Bronchial epithelial cell (primary cell): ENCODE results near the gene SEC24A. TPM values are rescaled to one million over a fixed set of nuclear protein-coding genes. Genes with fewer than 3 reads are reported as not detected.
"Not testable (repeated sequence)": the region's sequence is repeated elsewhere in the genome, so short reads cannot be mapped to it uniquely, and the experiment has no call there.

ENCODE experiments used
- DNase-seq: peaks from one replicate; pipeline ENCODE4 v3.0.0-alpha.2; 2010; ENCODE audit warnings: low read depth
- FAIRE-seq: peaks from 2 replicates; lab custom pipeline; 2011; peaks lifted over from hg19 to GRCh38; lab: Jason Lieb, UNC
- H3K27me3 ChIP-seq: 2 replicates; pipeline ENCODE4 v1.5.1; 2011; ENCODE audit warnings: low read length; ENCODE audit not compliant: control insufficient read depth, insufficient read depth
- H3K36me3 ChIP-seq: 2 replicates; pipeline ENCODE4 v1.5.1; 2011; ENCODE audit warnings: low read length; ENCODE audit not compliant: control insufficient read depth, insufficient read depth
- H3K4me3 ChIP-seq: 2 replicates; pipeline ENCODE4 v1.5.1; 2011; ENCODE audit warnings: mild to moderate bottlenecking, low read depth, low read length, control low read depth
- total RNA-seq: library from RNA; depleted of rRNA; stranded (reverse); fragments of >200 nt; gene quantifications from 2 replicates; pipeline ENCODE4 v1.2.1, GENCODE V29; 2014
- TF ChIP-seq, protein P1 (sequence below): IDR thresholded peaks from 2 replicates; pipeline ENCODE4 v1.5.1; 2011; ENCODE audit warnings: mild to moderate bottlenecking, moderate library complexity, low read length, control low read depth, inconsistent platforms; ENCODE audit not compliant: insufficient read depth, severe bottlenecking

The SEC24A gene
- total RNA-seq, 1 donor from 2014 or later = 10.8 TPM

DNA sequence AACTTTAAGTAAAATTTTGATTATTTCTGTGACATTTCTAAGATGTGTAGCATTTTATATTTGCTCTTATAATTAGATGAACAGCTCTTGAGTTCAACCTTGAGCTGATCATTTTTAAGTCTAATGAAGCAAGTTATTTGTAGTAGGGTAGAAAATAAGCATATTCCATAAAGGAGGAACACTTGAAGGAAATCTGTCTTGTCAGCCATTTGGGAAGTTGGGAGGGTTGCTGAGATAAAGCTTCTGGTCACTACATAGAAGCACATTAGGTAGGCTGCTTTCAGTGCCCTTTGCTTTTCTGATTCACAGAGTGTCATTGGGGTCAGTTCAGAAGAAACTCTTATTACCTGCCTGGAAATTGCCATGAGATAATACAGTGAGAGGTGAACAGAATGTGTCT is 44.1 kb downstream of the SEC24A start:
- no peaks in the 10 kb centered on the region for H3K27me3 ChIP-seq
- TF ChIP-seq, protein P1, sequence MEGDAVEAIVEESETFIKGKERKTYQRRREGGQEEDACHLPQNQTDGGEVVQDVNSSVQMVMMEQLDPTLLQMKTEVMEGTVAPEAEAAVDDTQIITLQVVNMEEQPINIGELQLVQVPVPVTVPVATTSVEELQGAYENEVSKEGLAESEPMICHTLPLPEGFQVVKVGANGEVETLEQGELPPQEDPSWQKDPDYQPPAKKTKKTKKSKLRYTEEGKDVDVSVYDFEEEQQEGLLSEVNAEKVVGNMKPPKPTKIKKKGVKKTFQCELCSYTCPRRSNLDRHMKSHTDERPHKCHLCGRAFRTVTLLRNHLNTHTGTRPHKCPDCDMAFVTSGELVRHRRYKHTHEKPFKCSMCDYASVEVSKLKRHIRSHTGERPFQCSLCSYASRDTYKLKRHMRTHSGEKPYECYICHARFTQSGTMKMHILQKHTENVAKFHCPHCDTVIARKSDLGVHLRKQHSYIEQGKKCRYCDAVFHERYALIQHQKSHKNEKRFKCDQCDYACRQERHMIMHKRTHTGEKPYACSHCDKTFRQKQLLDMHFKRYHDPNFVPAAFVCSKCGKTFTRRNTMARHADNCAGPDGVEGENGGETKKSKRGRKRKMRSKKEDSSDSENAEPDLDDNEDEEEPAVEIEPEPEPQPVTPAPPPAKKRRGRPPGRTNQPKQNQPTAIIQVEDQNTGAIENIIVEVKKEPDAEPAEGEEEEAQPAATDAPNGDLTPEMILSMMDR = no peak
- H3K36me3 ChIP-seq = peaks cover 1% of the 10 kb centered on the region
- FAIRE-seq (no peak), DNase-seq (no peak)
- H3K4me3 ChIP-seq = no peak overlapping the region

DNA sequence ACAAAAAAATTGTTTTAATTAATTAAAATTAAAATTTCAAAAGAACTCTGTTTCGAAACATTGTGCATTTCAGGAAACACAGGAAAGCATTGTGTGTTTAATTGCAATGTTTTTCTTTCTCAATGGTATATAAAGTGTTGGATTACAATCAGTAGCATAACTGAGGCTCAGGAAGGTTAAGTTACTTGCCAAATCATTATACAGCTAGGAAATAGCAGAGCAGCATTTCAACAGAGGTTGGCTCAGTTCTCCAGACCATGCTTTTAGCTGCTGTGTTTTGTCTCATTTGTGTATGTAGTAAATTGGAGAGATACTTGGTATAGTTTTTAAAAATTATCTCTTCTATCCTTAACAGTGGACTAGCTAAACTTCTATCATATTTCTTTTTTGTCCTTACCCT is 59.7 kb downstream of the SEC24A start:
- Histone ChIP-seq H3K4me3 (no peak overlapping the region), H3K36me3 (peaks cover 12% of the 10 kb centered on the region), H3K27me3 (no peaks in the 10 kb centered on the region)
- FAIRE-seq = no peak
- DNase-seq = no peak
- TF ChIP-seq, protein P1 = no peak

DNA sequence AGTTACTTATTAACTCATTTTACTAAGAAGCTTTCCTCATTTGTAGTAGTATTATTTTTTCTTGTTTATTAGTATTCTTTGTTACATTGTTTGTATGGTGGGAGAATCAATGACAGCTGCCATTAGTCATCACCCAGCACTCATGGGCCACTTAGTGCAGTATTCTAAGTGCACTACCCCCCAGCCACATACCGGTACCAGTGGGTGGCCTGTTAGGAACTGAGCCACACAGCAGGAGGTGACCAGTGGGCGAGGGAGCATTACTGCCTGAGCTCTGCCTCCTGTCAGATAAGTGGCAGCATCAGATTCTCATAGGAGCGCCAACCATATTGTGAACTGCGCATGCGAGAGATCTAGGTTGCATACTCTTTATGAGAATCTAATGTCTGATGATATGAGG is 65.5 kb downstream of the SEC24A start:
- Histone ChIP-seq H3K36me3 (peaks cover 3% of the 10 kb centered on the region), H3K4me3 (no peak overlapping the region), H3K27me3 (no peaks in the 10 kb centered on the region)
- TF ChIP-seq, protein P1 = no peak
- DNase-seq (no peak), FAIRE-seq (no peak)

DNA sequence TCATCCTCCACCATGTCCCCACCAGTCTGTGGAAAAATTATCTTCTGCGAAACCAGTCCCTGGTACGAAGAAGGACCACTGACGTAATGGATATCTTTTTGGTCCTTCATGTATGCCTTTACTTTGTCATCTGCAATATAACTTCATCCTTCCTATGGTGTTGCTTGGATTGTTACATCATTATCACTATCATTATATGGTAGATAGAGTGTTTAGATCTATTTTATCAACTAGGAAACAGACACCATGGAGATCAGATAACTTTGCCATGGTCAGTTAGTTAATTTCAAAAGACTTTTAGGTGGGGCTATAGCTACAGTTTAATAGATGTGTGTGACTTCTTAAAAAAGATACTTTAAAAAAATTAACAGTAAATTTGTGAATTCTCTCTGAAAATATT is 66.0 kb downstream of the SEC24A start:
- peaks cover 6% of the 10 kb centered on the region for H3K36me3 ChIP-seq
- DNase-seq = no peak
- TF ChIP-seq, protein P1 = no peak
- H3K27me3 ChIP-seq = no peaks in the 10 kb centered on the region
- H3K4me3 ChIP-seq = no peak overlapping the region
- FAIRE-seq = no peak

DNA sequence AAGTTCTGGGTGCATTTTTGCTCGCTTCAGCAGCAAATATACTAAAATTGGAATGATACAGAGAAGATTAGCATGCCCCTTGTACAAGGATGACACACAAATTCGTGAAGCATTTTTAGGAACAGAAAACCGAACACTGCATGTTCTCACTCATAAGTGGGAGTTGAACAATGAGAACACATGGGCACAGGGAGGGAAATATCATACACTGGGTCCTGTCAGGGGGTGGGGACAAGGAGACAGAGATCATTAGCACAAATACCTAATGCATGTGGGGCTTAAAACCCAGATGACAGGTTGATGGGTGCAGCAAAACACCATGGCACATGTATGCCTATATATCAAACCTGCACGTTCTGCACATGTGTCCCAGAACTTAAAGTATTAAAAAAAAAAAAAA is 66.9 kb downstream of the SEC24A start:
- DNase-seq, H3K27me3 ChIP-seq, H3K36me3 ChIP-seq, FAIRE-seq, H3K4me3 ChIP-seq: not testable (repeated sequence)

DNA sequence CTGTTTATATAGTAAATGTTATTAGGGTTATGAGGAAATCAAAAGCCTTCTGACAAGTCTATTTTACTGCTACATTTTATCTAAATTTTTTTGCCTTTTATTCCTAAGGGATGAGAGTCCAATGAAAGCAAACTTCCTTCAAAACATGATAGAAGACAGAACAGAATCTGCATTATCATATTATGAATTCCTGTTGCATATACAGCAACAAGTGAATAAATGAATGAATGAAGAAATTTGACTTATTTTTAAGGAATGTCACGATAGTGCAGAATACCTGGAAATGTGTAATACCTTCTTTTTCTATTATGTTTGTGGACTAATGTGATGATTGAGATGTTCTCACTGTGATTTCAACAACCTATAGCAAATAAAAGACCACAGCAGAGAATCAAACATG is 76.3 kb downstream of the SEC24A start:
- DNase-seq = no peak
- H3K27me3 ChIP-seq = no peaks in the 10 kb centered on the region
- TF ChIP-seq, protein P1 = no peak
- H3K36me3 ChIP-seq = no peaks in the 10 kb centered on the region
- H3K4me3 ChIP-seq = no peak overlapping the region
- FAIRE-seq = no peak
